ENCODE data around the gene ZG16B.

The ZG16B gene

GRCh38 chr16:2845116-2845515 lies 15.0 kb downstream of the ZG16B start:
- DNase-seq (ENCODE audit: low read depth) = no peak

DNA sequence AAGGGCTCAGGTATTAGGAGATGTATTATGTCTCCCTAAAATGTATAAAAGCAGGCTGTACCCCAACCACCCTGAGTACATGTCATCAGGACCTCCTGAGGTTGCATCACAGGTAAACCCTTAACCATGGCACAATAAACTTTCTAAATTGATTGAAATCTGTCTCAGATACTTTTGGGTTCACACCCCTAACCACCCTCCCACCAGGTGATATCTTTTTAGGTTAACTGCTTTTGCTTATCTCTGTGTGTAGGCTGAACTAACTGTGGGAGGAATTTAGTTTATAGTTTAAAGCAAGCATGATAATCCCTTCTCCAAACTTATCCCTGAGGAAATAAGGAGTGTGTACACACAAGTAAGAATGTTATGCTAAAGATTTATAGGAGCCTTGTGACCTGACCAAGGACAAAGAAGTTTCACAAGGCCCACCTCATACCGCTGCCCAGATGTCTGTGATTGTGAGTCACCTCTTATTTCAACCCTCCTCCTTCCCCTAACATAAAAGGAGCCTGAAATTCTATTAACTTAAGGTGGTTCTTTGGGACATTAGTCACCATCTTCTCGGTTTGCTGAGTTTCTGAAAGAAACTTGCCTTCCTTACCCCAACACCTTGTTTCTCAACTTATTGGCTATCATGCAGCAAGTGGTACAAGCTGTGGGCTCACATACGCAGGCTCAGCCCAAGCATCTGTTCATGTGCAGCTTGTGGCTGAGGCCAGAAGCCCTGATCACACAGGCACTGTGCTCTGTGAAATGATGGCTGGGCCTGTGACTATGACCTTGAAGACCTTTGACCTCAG lies 16.6 kb downstream of the ZG16B start:
- no peak for DNase-seq (ENCODE audit: low read depth)

GRCh38 chr16:2848933-2849725 lies 19.0 kb downstream of the ZG16B start:
- no peak for DNase-seq (ENCODE audit: low read depth)

DNA sequence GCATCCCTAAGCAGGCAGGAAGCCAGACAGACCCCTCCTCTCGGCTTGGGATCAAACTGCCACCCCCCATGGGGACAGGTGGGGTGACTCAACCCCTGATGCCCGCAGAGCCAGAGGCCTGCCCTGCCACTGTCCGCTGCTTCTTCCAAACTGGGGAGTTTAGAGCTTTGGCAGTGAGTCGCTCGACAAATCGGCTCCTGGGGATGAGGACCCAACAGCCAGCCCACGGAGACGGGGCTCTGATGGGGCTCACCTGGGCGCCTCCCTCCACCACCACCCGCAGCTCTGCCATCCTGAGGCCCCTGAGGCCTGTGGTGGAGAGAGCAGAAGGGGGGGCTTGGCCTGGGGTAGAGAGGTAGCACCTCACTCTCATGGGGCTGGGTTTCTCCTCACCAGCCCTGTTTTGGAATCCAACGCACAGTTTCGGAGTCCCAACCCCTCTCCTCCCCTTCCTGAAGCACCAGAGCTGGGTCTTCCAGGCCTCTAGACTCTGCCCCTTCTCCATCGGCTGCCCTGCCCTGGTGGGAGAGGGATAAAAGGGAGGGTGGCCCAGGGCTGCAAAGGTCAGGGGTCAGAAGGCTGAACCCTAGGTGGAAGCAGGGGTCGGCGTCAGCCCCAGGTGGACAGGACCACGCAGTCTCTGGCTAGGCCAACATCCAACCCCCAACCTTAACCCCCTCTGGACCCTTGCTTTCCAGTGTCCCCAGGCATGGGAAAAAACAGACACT lies 22.1 kb downstream of the ZG16B start:
- DNase-seq (ENCODE audit: low read depth) = no peak

DNA sequence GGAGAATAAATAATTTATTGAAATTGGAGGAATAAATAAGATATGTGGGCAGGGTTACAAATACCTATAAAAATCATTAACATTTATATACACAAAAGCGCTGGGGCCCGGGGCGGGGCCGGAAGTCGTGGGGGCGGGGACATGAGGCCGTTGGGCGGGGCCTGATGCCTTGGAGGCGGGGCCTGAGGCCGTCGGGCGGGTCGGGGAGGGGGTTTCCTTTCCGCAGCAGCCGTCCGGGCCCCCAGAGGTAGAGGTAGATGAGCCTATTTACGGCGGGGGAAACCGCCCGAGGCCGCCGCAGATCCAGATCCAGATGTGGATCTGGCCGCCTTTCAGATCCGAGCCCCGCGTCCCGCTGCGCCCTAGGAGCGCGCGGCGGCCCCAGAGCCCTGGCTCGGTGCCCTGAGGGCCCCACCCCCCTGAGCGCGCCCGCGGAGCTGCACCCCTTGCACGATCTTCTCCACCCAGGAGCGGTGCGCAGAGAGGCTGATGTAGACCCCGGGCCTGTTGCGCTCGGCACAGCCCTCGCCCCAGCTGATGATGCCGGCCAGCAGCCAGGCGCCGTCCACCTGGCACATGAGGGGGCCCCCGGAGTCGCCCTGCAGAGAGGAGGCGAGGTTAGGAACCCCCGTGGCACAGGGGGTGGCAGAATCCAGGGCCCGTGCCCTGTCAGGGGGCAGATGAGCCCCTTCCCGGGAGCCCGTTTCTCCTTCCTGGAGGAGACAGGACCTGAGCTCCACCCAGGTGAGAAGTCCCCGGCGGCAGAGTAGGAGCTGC lies 22.8 kb downstream of the ZG16B start:
- DNase-seq (ENCODE audit: low read depth) = no peak

- DNase-seq (ENCODE audit: low read depth) = no peak
Measured at GRCh38 chr16:2853531-2854073, 23.5 kb downstream of the ZG16B start.

- no peak for DNase-seq (ENCODE audit: low read depth)
Measured at GRCh38 chr16:2854700-2855309, 24.7 kb downstream of the ZG16B start.

DNA sequence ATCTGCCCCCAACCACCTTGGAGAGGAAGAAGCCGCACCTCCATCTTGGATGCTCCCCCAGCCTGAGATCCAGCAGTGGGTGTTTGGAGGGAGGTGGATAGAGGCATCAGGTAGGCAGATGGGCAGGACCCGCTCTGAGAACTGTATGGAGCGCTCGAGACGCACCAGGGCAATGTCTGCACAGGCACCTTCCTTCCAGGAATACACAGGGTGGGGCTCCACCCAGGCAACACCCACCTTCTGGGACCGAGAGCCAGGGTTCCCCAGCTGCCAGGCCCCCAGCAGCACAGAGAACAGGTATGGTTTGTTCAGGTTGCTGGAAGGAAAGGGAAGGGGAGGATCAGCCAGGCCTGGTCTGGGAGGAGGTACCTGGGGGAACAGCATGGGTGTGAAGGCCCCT lies 25.4 kb downstream of the ZG16B start:
- no peak for DNase-seq (ENCODE audit: low read depth)

GRCh38 chr16:2856061-2856670 lies 26.1 kb downstream of the ZG16B start:
- no peak for DNase-seq (ENCODE audit: low read depth)

- no peak for DNase-seq (ENCODE audit: low read depth)
Measured at GRCh38 chr16:2856686-2857450, 26.8 kb downstream of the ZG16B start.

DNA sequence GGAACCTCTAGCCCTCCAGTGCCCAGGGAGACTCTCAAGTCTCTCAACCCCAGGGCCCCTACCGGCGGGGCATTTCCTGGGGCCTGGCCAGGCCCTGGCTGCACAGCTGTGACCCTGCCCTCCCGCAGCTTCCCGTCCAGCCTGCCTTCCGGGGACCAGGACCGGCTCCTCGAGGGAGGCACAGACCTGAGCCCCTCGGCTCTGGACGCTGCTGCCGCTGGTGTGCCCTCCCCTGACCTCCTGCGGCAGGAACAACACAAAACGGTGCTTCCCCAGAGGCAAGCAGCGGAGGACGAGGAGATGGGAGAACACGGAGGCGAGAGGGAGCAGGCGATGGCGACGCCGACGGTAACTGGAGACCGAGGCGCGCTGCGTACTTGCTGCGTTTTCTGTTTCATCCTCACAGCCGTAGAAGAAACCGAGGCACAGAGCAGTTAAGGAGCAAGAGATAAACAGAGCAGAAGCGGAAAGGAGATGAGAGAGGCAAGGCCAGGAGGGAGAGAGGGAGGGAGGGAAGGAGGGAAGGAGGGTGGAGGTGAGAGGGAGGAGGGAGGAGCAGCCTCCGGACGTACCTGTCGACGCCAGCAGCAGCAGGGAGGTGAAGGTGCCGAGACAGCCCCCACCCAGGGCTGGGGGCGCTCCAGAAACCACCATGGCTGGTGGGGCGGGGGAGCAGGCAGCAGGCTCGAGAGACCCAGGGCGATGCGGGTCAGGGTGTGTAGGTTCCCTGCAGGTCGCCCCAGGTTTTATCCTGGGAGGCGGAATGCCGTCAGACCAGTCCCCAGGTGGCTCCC lies 27.5 kb downstream of the ZG16B start, which contains the start of gene PRSS22:
TSS of gene PRSS22 (minus strand) at position 720 of the 794 bp plus-strand sequence. CDS start at position 654, 66 bp downstream.
- DNase-seq (ENCODE audit: low read depth) = no peak

DNA sequence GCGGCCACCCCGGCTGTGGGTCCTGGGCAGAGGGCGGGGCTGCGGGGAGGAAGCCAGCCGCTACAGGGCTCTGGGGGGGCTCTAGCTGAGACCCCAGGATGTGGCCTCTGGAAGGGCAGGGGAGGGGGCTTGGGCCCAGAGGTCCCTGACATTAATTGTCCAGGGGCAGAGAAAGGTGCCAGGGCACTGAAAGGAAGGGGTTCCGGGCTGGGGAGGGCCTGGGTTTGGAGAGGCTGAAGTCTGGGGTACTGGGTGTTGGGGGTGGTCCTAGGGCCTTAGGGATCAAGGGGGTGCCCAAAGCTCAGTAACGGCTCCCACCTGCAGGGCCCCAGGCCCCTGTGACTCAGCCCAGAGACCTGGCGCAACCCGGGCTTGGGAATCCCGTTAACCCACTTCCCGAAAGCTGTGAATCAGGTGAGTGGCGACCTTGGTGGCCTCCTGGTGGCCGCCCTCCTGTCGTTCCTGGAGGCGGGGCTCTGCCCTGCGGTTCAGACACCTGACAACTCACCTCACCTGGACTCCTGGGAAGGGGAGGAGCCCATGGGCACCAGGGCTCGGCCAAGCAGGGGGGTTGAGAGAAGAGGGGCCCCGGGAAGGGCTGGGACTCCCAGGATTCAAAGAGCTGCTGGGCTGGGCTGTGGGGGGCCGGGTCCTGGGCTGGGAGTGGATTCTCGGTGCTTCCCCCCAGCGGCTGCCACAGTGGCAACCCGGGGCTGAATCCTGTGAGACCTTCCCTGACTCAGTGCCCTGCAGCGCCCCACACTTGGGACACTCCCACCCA lies 28.3 kb downstream of the ZG16B start:
- DNase-seq (ENCODE audit: low read depth) = no peak

- DNase-seq (ENCODE audit: low read depth) = no peak
Measured at GRCh38 chr16:2859686-2860265, 29.7 kb downstream of the ZG16B start.

- no peak for DNase-seq (ENCODE audit: low read depth)
Measured at GRCh38 chr16:2860826-2861567, 30.9 kb downstream of the ZG16B start.

- DNase-seq (ENCODE audit: low read depth) = no peak
Measured at GRCh38 chr16:2865651-2866050, 35.5 kb downstream of the ZG16B start.

GRCh38 chr16:2866431-2866830 lies 36.3 kb downstream of the ZG16B start:
- no peak for DNase-seq (ENCODE audit: low read depth)

GRCh38 chr16:2867661-2867986 lies 37.5 kb downstream of the ZG16B start:
- DNase-seq (ENCODE audit: low read depth) = no peak

Measured in activated T-cell treated with anti-CD3 and anti-CD28 coated beads for 1 hour (primary cell).